ENCODE results near the gene YIPF1. TPM values are rescaled to one million over a fixed set of nuclear protein-coding genes. Genes with fewer than 3 reads are reported as not detected.

Gene YIPF1
- total and polyA plus RNA-seq, 11 donors: 8.7 to 29.5 (median 14.4) TPM

DNA sequence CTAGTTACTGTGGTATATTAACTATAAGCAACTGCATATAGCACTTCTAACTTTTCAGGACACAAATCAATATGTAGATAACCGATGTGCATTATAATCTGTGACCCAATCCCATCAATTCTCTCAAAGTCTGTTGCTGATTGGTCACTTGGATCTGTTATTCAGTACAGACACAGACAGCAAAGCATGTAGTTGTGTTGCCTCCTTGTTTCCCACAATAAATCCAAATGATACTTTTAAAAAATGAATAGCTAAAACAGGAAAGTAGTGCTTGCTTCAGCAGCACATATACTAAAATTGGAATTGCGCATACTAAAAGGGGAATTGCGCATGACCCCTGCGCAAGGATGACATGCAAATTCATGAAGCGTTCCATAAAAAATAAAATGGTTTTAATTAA is 79.6 kb downstream of the YIPF1 start:
- DNase-seq (no peak), ATAC-seq (no peak)
- Histone ChIP-seq H3K27me3 (no peaks in the 10 kb centered on the region), H3K27ac (no peak overlapping the region), H3K9me3 (no peaks in the 10 kb centered on the region), H3K36me3 (peaks cover 0 to 48% (median 22%) of the 10 kb centered on the region in 9 donors), H3K4me3 (no peak overlapping the region), H3K4me1 (no peaks in the 10 kb centered on the region)
- WGBS, 4 donors: 88 to 98% (median 97%) methylated on average over 5 of the region's 5 CpGs
- intact Hi-C loops (cut with DNase I): loop anchor here in 1 of 10 donors (10.0 kb wide), 1 partner anchor 65 kb away; no protein-coding TSS in a partner anchor
- TF ChIP-seq, protein P1, sequence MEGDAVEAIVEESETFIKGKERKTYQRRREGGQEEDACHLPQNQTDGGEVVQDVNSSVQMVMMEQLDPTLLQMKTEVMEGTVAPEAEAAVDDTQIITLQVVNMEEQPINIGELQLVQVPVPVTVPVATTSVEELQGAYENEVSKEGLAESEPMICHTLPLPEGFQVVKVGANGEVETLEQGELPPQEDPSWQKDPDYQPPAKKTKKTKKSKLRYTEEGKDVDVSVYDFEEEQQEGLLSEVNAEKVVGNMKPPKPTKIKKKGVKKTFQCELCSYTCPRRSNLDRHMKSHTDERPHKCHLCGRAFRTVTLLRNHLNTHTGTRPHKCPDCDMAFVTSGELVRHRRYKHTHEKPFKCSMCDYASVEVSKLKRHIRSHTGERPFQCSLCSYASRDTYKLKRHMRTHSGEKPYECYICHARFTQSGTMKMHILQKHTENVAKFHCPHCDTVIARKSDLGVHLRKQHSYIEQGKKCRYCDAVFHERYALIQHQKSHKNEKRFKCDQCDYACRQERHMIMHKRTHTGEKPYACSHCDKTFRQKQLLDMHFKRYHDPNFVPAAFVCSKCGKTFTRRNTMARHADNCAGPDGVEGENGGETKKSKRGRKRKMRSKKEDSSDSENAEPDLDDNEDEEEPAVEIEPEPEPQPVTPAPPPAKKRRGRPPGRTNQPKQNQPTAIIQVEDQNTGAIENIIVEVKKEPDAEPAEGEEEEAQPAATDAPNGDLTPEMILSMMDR (IDR thresholded peaks at IDR 0.05): no peak
- no peak for TF ChIP-seq POLR2A (IDR thresholded peaks at IDR 0.05)

DNA sequence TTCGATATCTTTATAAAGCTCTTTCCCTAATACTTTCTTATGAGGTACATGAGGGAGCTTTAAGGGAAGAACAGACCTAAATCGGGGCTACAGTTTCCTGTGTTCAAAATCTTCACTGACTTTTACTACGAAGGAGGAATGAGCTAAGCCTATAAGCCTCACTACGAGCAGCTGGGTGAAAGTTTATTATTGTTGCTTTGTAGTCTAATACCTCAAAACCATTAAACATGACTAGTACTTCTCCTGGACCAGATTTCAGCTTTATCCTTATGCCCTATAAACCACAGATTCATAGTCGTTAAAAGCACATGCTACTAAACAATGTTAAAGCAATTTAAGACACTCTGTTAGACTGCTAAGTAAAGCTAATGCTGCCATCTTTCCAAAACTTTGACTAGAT is 81.7 kb downstream of the YIPF1 start:
- DNase-seq (no peak), ATAC-seq (no peak)
- no peak overlapping the region for H3K27ac ChIP-seq
- no peak overlapping the region for H3K4me3 ChIP-seq
- no peaks in the 10 kb centered on the region for H3K9me3 ChIP-seq
- WGBS, 4 donors: 82 to 91% (median 87%) methylated on average over 5 of the region's 5 CpGs
- H3K27me3 ChIP-seq: no peaks in the 10 kb centered on the region
- intact Hi-C loops (cut with DNase I): no loop called here
- H3K4me1 ChIP-seq: no peaks in the 10 kb centered on the region
- TF ChIP-seq POLR2A (IDR thresholded peaks at IDR 0.05): no peak
- TF ChIP-seq, protein P1 (IDR thresholded peaks at IDR 0.05): no peak
- peaks cover 0 to 61% (median 43%) of the 10 kb centered on the region in 9 donors for H3K36me3 ChIP-seq

DNA sequence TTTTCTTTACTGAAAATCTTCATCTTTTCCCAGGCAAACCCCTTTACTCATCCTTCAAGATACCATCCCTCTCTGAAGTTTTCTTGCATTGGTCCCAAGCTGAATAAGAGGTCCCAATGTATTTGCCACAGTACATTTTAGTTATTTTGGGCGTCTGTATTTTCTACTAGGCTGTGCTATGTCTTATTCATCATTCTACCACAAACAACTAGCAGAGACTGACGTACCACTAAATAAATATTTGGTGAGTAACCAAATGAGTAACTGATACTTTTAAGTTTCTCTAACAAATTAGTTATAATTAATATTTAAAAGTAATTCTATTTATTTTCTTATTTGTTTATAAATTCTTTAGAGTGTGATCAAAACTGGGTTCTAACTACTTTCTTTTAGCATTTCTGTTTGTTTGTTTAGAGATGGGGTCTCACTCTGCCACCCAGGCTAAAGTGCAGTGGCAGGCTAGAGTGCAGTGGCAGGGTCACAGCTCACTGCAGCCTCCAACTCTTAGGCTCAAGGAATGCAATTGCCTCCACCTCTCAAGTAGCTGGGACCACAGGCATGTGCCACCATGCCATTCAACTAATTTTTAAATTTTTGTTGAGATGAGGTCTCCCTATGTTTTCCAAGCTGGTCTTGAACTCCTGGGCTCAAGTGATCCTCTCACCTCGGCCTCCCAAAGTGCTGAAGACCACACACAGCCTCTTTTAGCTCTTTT is 84.6 kb downstream of the YIPF1 start:
- TF ChIP-seq, protein P1 (IDR thresholded peaks at IDR 0.05): no peak
- TF ChIP-seq POLR2A (IDR thresholded peaks at IDR 0.05): no peak
- Histone ChIP-seq H3K9me3 (no peaks in the 10 kb centered on the region), H3K4me1 (no peaks in the 10 kb centered on the region), H3K4me3 (no peak overlapping the region), H3K27me3 (no peaks in the 10 kb centered on the region), H3K27ac (no peak overlapping the region), H3K36me3 (peaks cover 0 to 83% (median 67%) of the 10 kb centered on the region in 9 donors)
- intact Hi-C loops (cut with DNase I): no loop called here
- ATAC-seq (no peak), DNase-seq (no peak)
- 94 to 99% (median 97%) methylated on average over 3 of the region's 3 CpGs for WGBS, 4 donors

DNA sequence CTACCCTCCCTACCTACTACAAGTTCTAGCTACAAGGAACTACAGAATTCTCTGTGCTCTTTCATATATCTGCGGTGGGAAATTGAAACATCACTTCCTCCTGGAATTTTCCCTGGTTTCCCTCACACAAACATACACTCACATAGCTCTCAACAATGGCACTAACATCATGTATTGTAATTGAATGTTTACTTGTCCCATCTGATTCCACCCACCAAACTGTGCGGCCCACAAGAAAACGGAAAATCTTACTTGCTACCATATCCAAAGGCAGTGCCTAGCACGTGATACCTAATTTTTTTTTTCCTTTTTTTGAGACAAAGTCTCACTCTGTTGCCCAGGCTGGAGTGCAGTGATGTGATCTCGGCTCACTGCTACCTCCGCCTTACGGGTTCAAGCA is 85.4 kb downstream of the YIPF1 start:
- no peak for ATAC-seq
- no peak overlapping the region for H3K4me3 ChIP-seq
- intact Hi-C loops (cut with DNase I): no loop called here
- no peaks in the 10 kb centered on the region for H3K4me1 ChIP-seq
- 96 to 99% (median 96%) methylated on average over 7 of the region's 7 CpGs for WGBS, 4 donors
- no peak for DNase-seq
- no peak overlapping the region for H3K27ac ChIP-seq
- H3K27me3 ChIP-seq: no peaks in the 10 kb centered on the region
- TF ChIP-seq, protein P1 (IDR thresholded peaks at IDR 0.05): no peak
- no peak for TF ChIP-seq POLR2A (IDR thresholded peaks at IDR 0.05)
- H3K9me3 ChIP-seq: no peaks in the 10 kb centered on the region
- peaks cover 0 to 87% (median 75%) of the 10 kb centered on the region in 9 donors for H3K36me3 ChIP-seq

Other genes with a start within 250 kb of the YIPF1 start
- gene GLIS1, start 150.6 kb downstream of the YIPF1 start, total RNA-seq: under 1 TPM in 4 of 9 donors, not detected in 5; 0.12 to 0.35 (median 0.15) TPM
- under 1 TPM in 1 of 2 donors, not detected in 1; 0.06 TPM for gene GLIS1, start 150.6 kb downstream of the YIPF1 start, polyA plus RNA-seq
- 1 to 10 TPM; 4.3 to 8.1 (median 6.5) TPM for gene NDC1, start 51.5 kb downstream of the YIPF1 start, total RNA-seq
- 1 to 10 TPM; 1.6 to 9.4 TPM for gene NDC1, start 51.5 kb downstream of the YIPF1 start, polyA plus RNA-seq
- gene DIO1, start 4.4 kb upstream of the YIPF1 start, total RNA-seq: not detected
- gene DIO1, start 4.4 kb upstream of the YIPF1 start, polyA plus RNA-seq: not detected
- gene IFT25, start 55.9 kb upstream of the YIPF1 start, total RNA-seq: 10 to 100 TPM in 6 of 9 donors, 1 to 10 TPM in 3; 6.5 to 17.6 (median 12.3) TPM
- gene IFT25, start 55.9 kb upstream of the YIPF1 start, polyA plus RNA-seq: 10 to 100 TPM; 10.6 to 11.6 TPM
- gene LRRC42, start 56.6 kb upstream of the YIPF1 start, total RNA-seq: 10 to 100 TPM; 10.9 to 18.5 (median 14.3) TPM
- 10 to 100 TPM in 1 of 2 donors, 1 to 10 TPM in 1; 3.7 to 18.2 TPM for gene LRRC42, start 56.6 kb upstream of the YIPF1 start, polyA plus RNA-seq
- not detected for gene LDLRAD1, start 128.4 kb upstream of the YIPF1 start, total RNA-seq
- not detected for gene LDLRAD1, start 128.4 kb upstream of the YIPF1 start, polyA plus RNA-seq
- gene TMEM59, start 163.4 kb upstream of the YIPF1 start, total RNA-seq: 100 to 1,000 TPM; 193 to 496 (median 352) TPM
- 100 to 1,000 TPM; 124 to 254 TPM for gene TMEM59, start 163.4 kb upstream of the YIPF1 start, polyA plus RNA-seq
- gene TCEANC2, start 163.8 kb upstream of the YIPF1 start, total RNA-seq: 1 to 10 TPM; 3.0 to 6.6 (median 4.6) TPM
- 1 to 10 TPM; 2.4 to 2.5 TPM for gene TCEANC2, start 163.8 kb upstream of the YIPF1 start, polyA plus RNA-seq

All from heart left ventricle (tissue), 16 donors.